B cell (primary cell): ENCODE data around the gene SF3B5. TPM values are rescaled to one million over a fixed set of nuclear protein-coding genes. Genes with fewer than 3 reads are reported as not detected.

Source experiments
- ATAC-seq: fragments of 200-7000 bp; cut with Tn5 transposase; one replicate; pipeline ENCODE4 v1.10.0; 2021; ENCODE audit warnings: low read depth, mild to moderate bottlenecking, moderate number of reproducible peaks, moderate library complexity
- CTCF ChIA-PET: fragments of 350-600 bp; sonication (Branson Sonifier 250); formaldehyde crosslinking; loops from one replicate; lab custom pipeline; 2021; ENCODE audit warnings: antibody characterized with exemption, inconsistent platforms; lab: Charles Lee
- POLR2A ChIA-PET: fragments of 350-600 bp; sonication (Branson Sonifier 250); formaldehyde crosslinking; loops from one replicate; lab custom pipeline; 2021; ENCODE audit warnings: antibody characterized with exemption; lab: Charles Lee
- DNase-seq: peaks from one replicate; pipeline ENCODE4 v3.0.0; 2013
- H2AFZ ChIP-seq: 2 replicates; pipeline ENCODE4 v1.6.1; 2012; ENCODE audit warnings: mild to moderate bottlenecking, low read depth, low read length; ENCODE audit not compliant: insufficient read depth, poor library complexity, severe bottlenecking
- H3K27ac ChIP-seq, 2 donors: 1 replicate in 1 of 2; 2 replicates in 1 of 2; pipeline ENCODE4 v1.5.1; 2012 to 2013; ENCODE audit warnings: low read length in 2 of 2, mild to moderate bottlenecking in 2 of 2, moderate library complexity in 1 of 2
- H3K27me3 ChIP-seq, 4 experiments: fragments of 200-600 bp in 1 of 4; sonication (generic) in 1 of 4; replicated peaks in 1 of 4; 1 replicate in 2 of 4; 2 replicates in 2 of 4; pipeline versions ENCODE4 v1.6.1 to v1.7.0; 2013 to 2016; ENCODE audit warnings: low read length in 3 of 4, mild to moderate bottlenecking in 2 of 4, mixed read lengths in 1 of 4, moderate library complexity in 1 of 4; ENCODE audit not compliant: insufficient read depth in 4 of 4, control insufficient read depth in 3 of 4; ENCODE audit errors: control extremely low read depth in 1 of 4
- H3K36me3 ChIP-seq, 2 experiments: replicated peaks in 1 of 2; 1 replicate in 1 of 2; 2 replicates in 1 of 2; pipeline versions ENCODE4 v1.6.1 to v1.7.1; 2013; ENCODE audit warnings: low read length in 1 of 2; ENCODE audit not compliant: insufficient read depth in 2 of 2, control insufficient read depth in 1 of 2; ENCODE audit errors: control extremely low read depth in 1 of 2, extremely low read depth in 1 of 2
- H3K4me1 ChIP-seq, 2 donors: fragments of 200-600 bp in 1 of 2; sonication (generic) in 1 of 2; 1 replicate in 1 of 2; 2 replicates in 1 of 2; pipeline versions ENCODE4 v1.5.1 to v1.6.1; 2013 to 2017; ENCODE audit warnings: low read length in 2 of 2; ENCODE audit not compliant: control insufficient read depth in 2 of 2, insufficient read depth in 2 of 2
- H3K4me2 ChIP-seq: replicated peaks from 2 replicates; pipeline ENCODE3; 2012; ENCODE audit warnings: mild to moderate bottlenecking, low read depth, low read length; ENCODE audit not compliant: poor library complexity, severe bottlenecking
- H3K4me3 ChIP-seq, 5 experiments: fragments of 200-600 bp in 1 of 5; sonication (generic) in 1 of 5; 1 replicate in 3 of 5; 2 replicates in 2 of 5; pipeline versions ENCODE4 v1.5.1 to v1.7.0; 2011 to 2016; ENCODE audit warnings: low read length in 4 of 5, mild to moderate bottlenecking in 4 of 5, low read depth in 2 of 5, control low read depth in 1 of 5, moderate library complexity in 1 of 5; ENCODE audit not compliant: insufficient read depth in 1 of 5; ENCODE audit errors: control extremely low read depth in 1 of 5, extremely low read depth in 1 of 5
- H3K79me2 ChIP-seq: fragments of 200-600 bp; sonication (generic); one replicate; pipeline ENCODE4 v1.6.0; 2016; ENCODE audit warnings: low read length; ENCODE audit not compliant: control insufficient read depth, insufficient read depth
- H3K9ac ChIP-seq: fragments of 200-600 bp; sonication (generic); 2 replicates; pipeline ENCODE4 v1.6.1; 2017; ENCODE audit warnings: mild to moderate bottlenecking, low read length, moderate library complexity
- H3K9me3 ChIP-seq, 3 donors: one replicate each; pipeline versions ENCODE4 v1.6.1 to v1.7.1; 2013; ENCODE audit warnings: low read length in 2 of 3; ENCODE audit not compliant: control insufficient read depth in 2 of 3, insufficient read depth in 1 of 3; ENCODE audit errors: control extremely low read depth in 1 of 3
- H4K20me1 ChIP-seq: 2 replicates; pipeline ENCODE4 v1.6.0; 2012; ENCODE audit warnings: mild to moderate bottlenecking, low read length; ENCODE audit not compliant: insufficient read depth, control insufficient read depth, poor library complexity, severe bottlenecking
- H3K27ac Mint-ChIP-seq: one replicate; pipeline ENCODE4 v1.8.0; 2021; ENCODE audit warnings: mixed read lengths
- H3K27me3 Mint-ChIP-seq: one replicate; pipeline ENCODE4 v1.8.0; 2021; ENCODE audit warnings: mixed read lengths
- H3K4me1 Mint-ChIP-seq: one replicate; pipeline ENCODE4 v1.8.0; 2021; ENCODE audit warnings: mixed read lengths
- H3K4me3 Mint-ChIP-seq: one replicate; pipeline ENCODE4 v1.8.0; 2021; ENCODE audit warnings: mixed read lengths
- H3K9me3 Mint-ChIP-seq: one replicate; pipeline ENCODE4 v1.8.0; 2022; ENCODE audit warnings: mixed read lengths; ENCODE audit not compliant: insufficient read depth
- CTCF ChIP-seq: fragments of 200-600 bp; IDR thresholded peaks from one replicate; pipeline ENCODE4 v1.8.0; 2022; ENCODE audit warnings: antibody characterized with exemption, mild to moderate bottlenecking
- EZH2 ChIP-seq: IDR thresholded peaks from 2 replicates; pipeline ENCODE4 v1.6.1; 2012; ENCODE audit warnings: borderline replicate concordance, low read depth, mild to moderate bottlenecking, moderate library complexity, low read length; ENCODE audit not compliant: insufficient read depth, poor library complexity, severe bottlenecking
- WGBS: methylation state at CpG from one replicate; pipeline ENCODE4 v1.1.5; 2013; ENCODE audit warnings: missing lambda C conversion rate; ENCODE audit not compliant: insufficient coverage; 5-methylcytosine and 5-hydroxymethylcytosine counted together
- intact Hi-C: fragments of 100-400 bp; cut with micrococcal nuclease; formaldehyde crosslinking; loops from one replicate; pipeline ENCODE4 v1.10.0; 2022
- polyA plus RNA-seq: library from polyadenylated mRNA; depleted of rRNA; stranded (reverse); fragments of >200 nt; gene quantifications from 2 replicates; pipeline ENCODE4 v1.2.3, GENCODE V29; 2012
- total RNA-seq, 2 donors: library from RNA; stranded (reverse); fragments of 120-200 nt in 1 of 2; gene quantifications; 1 replicate in 1 of 2; 2 replicates in 1 of 2; pipeline versions ENCODE4 v1.2.3 to v1.2.4, GENCODE V29; 2013 to 2022

Gene SF3B5
- total and polyA plus RNA-seq, 2 donors (not counting 1 experiment from before 2014, with no cell fraction given), result 111 to 360 TPM

- Histone ChIP-seq H3K4me2 (peak overlapping the region; percentile 74), H3K4me3 (peak overlapping the region; percentile 72 to 86 (median 82)), H3K36me3 (no peaks in the 10 kb centered on the region), H3K4me1 (peaks cover 21 to 32% of the 10 kb centered on the region in 2 donors), H3K9me3 (no peaks in the 10 kb centered on the region), H3K9ac (peak overlapping the region; percentile 97), H2AFZ (peak overlapping the region; percentile 82), H3K27ac (peak overlapping the region; percentile 88 to 96), H4K20me1 (no peaks in the 10 kb centered on the region), H3K27me3 (no peaks in the 10 kb centered on the region), H3K79me2 (peaks cover 3% of the 10 kb centered on the region)
- intact Hi-C loops, result loop anchor here (1.0 kb wide), 4 partner anchors 31 to 221 kb away; partner anchors contain the start of genes LTV1, SF3B5 and STX11
- Mint-ChIP-seq H3K4me1 (peaks cover 37% of the 10 kb centered on the region), H3K4me3 (peak overlapping the region; percentile 90), H3K9me3 (no peaks in the 10 kb centered on the region), H3K27me3 (no peaks in the 10 kb centered on the region), H3K27ac (peak overlapping the region; percentile 92)
- DNase-seq, result peak; percentile 75
- TF ChIP-seq EZH2, result no peak
- TF ChIP-seq CTCF, result no peak
- ChIA-PET POLR2A (interaction anchor here (0.6 to 3.9 kb wide), 5 partner anchors 10 to 363 kb away, joined by 3 to 27 read pairs (median 6); partner anchors contain the start of gene SF3B5), CTCF (interaction anchor here (0.7 to 2.5 kb wide), 11 partner anchors 10 to 489 kb away, joined by 3 to 12 read pairs (median 3); partner anchors contain the start of gene SF3B5)
- ATAC-seq, result peak; percentile 15
- 4% methylated on average over 40 of the region's 57 CpGs for WGBS
These were observed 30.8 kb downstream of the SF3B5 start for GRCh38 chr6:144064402-144065212.
